Endometrial microvascular endothelial cells (primary cell): ENCODE measurements around the gene CLDND2. TPM values are rescaled to one million over a fixed set of nuclear protein-coding genes. Genes with fewer than 3 reads are reported as not detected.

Source experiments
- in situ Hi-C: cut with HindIII; loops from 2 replicates; pipeline ENCODE4 v1.10.0; 2017; ENCODE audit warnings: low sequenced_read_pairs, low pct_unique_long_range_greater_than_20kb; ENCODE audit errors: inconsistent ontology term
- total RNA-seq: library from RNA; depleted of rRNA; stranded (reverse); fragments of >200 nt; gene quantifications from one replicate; pipeline ENCODE4 v1.2.3, GENCODE V29; 2015; ENCODE audit errors: inconsistent ontology term

The CLDND2 gene
- total RNA-seq, 1 donor from 2014 or later, result not detected

DNA sequence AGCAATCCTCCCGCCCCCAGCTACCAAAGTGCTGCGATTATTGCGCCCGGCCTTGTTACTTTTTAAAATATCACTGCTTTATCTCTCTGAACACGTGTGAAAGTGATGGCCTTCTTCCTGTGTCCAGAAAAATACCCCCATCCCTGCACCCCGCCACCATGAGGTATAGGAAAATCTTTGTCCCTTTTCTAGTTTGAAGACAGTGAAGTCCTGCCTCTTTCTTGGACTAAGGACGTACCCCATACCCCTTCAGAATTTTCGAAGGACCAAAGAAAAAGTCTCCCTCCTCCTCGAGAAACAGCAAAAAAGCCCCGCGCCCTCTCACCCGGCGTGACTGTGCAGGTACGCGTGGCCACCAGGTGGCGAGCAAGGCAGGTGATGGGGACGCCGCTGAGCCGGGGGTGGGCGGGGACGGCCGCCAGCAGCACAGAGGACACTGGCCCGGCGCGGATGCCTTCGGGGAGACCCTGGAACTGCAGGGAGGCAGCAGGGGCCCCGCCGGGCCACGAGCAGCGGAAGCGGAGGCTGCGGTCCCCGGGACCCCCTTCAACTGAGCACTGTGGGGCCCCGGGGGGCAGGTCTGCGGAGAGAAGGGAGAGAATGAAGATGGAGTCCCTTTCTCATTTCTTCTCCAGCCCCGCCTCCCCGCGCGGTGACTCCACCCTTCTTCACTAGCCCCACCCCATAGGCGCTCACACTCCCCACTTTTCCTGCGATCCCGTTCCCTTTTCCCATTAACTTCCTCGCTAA, 30.1 kb downstream of the CLDND2 start:
- in situ Hi-C loops, result no loop called here

DNA sequence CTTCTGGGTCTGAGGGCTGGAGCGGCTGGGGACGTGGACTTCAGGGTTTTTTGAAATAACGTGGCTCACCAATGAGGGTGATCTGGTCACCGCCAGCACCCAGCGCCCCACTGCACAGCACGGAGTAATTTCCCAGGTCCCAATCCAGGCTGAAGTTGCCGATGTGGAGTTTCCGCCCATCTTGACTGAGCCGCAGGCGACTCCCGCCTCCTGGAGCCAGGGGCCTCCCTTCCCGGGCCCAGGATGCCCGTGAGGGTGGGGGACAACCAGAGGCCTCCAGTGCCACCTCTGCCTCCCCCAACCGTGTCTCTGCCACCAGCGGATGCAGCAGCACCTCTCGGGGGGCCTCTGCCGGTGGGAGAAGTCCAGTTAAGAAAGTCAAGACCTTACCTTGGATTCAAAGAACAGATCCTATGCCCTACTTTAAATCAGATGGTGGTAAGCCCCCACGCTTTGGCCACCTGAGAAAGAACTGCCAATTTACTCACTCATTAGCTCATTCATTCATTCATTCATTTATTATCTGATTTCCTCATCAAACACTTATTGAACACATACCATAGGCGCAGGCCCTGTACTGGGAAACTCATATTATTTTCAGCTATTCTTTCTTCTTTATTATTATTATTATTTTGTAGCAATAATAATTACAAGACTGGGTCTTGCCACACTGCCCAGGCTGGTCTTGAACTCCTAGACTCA, 30.8 kb downstream of the CLDND2 start:
- in situ Hi-C loops, result no loop called here

DNA sequence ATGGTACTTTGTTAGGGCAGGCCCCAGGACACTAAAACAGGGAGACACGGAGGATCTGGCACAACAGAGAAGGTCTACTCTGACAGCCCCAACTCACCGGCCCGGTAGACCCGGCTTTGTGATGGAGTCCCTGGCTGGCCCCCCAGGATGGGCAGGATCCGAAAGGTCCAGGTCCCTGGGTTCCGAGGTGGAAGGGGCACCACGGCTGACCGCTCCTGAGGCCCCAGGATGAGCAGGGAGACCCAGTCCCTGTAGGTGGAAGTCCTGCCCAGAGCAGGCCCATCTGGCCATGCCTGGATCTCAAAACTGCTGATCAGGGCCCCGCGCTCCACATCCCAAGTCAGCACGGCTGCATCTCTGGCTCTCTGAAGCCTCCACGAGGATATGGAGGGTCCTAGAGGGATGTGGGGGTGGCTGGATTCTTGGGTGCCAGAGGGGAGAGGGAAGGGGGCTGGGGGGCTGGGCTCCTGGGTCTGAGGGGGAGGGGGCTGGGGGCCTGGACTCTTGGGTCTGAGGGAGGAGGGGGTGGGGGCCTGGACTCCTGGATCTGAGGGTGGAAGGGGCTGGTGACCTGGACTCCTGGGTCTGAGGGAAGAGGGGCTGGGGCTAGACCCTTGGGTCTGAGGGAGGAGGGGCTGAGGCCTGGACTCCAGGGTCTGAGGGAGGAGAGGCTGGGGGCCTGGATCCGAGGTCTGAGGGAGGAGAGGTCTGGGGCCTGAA, 31.5 kb downstream of the CLDND2 start:
- in situ Hi-C loops, result no loop called here

DNA sequence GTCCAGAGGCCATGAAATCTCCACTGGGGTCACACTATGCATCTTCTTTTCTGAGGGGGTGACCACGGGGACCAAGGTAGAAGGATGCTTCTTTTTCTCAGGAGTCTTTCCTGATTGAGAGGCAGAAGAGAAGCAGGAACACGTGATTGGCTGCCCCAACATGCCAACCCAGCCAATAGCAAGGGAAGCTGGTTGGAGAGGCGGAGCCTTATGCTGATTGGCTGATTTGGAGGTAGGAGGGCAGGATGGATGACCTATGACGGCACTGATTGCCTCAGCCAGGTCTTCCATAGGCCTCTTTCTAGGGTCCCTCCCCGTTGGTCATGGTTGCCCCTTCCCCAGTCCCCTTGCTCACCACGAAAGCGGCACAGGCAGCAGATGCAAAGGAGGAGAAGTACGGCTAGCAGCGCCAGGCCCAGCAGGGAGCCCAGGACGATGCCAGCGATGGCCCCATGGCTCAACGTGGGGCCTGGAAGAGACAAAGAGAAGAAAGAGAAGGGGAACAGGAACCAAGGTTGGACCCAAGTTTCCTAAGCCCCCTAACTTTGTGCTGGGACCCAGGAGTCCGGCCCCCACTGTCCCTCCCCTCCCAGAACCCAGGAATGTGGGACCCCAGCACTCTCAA, 34.9 kb downstream of the CLDND2 start:
- in situ Hi-C loops, result no loop called here

DNA sequence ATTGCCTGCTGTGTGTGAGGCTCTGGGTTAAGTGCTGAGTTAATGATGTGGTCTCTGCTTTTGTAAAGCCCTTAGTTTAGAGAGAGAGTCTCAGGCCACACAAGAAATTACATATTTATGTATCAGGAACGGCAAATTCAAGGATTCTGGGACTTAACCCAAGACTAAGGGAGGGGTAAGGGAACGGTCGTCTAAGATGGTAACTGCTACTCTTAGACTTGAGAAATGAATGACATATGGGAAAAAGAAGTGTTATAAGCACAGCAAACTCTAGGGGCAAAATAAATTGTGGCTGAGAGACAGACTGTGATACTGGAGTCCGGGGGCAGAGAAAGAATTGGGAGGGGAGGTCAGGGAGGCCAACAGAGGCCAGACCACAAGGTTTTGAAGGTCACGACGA, 37.1 kb downstream of the CLDND2 start:
- in situ Hi-C loops, result no loop called here

DNA sequence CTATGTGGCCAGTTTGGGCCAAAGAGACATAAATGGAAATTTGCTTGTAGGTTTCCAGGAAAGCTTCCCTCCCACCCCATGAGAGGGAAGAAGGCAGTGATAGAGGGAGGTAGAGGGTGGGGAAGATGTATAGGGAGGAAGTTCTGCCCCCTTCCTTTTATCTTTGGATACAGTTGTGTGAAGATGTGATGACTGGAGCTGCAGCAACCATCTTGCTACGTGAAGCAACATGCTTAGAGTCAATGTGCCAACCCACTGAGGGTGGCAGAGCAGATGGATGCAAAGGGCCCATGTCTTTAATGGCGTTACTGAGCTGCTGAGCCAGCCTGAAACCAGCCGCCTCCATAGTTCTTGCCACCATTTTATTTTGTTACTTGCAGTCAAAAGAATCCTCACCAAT, 37.6 kb downstream of the CLDND2 start:
- in situ Hi-C loops, result no loop called here

DNA sequence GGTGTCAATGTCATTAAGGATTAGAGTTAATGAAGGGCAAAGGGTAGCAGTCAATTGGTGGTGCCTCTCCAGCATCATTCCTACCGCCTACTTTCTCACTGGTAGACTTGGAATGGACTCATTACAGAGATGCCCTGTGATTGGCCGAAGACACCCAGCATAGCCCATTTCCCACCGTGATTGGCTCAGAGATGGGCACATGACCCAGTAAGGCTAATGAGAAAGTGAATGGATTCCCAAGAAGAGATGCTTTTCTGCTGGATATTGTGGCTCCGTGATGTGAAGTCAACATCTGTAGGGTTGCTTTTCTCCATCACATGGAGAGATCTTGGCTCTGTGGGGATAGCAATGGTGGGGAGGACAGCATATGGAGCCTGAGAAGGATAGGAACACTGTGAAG, 38.4 kb downstream of the CLDND2 start:
- in situ Hi-C loops, result no loop called here

DNA sequence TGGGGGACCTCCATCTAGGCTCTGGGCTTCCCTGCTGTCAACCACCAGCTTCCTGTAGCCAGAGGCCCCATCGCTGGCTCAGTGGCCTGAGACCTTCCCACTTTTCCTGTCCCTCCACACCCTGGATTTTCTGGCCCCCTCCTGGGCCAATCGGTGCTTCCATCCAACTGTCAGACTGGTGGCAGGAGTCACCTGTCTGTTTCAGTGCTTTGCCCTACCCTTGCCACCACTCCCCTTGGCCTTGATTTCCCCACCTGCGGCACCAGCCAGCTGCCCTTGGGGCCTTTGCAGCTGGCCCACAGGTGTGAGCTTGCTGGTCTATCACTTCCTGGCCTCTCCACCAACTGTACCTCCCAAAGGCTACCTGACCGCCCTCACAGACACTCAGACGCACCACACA, 39.4 kb downstream of the CLDND2 start:
- in situ Hi-C loops, result no loop called here

DNA sequence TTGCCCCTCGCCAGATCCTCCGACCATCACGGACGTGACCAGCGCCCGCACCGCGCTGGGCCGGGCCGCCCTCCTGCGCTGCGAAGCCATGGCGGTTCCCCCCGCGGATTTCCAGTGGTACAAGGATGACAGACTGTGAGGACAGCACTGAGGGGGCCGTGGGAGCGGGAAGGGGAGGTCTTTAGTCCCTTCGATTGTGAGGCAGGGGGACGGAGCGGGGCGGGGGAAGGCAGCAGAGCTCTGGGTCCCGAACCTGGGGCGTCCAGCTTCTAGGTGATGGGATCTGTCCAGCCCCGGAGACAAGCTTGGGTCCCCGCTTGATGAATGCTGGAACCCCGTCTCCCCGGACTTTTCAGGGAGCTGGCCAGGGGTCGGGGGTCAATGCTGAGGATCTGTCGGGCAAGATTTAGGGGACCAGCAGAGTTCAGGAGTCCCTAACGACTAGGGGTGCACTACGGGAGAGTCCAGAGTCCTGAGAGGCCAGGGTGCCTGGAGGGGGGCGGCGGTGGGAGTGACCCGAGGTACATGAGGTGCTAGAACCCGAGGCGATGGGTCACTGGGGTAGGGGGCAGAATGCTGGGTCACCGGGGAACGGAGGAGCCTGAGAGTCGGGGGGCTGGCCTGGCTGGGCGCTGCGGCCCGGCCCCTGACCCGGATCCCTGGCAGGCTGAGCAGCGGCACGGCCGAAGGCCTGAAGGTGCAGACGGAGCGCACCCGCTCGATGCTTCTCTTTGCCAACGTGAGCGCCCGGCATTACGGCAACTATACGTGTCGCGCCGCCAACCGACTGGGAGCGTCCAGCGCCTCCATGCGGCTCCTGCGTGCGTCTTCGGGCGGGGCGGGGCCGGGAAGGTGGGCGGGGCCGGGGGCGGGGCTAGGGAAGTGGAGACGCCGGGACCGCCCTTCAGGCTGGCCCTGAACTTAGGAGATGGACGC, 41.5 kb downstream of the CLDND2 start:
- in situ Hi-C loops, result no loop called here

DNA sequence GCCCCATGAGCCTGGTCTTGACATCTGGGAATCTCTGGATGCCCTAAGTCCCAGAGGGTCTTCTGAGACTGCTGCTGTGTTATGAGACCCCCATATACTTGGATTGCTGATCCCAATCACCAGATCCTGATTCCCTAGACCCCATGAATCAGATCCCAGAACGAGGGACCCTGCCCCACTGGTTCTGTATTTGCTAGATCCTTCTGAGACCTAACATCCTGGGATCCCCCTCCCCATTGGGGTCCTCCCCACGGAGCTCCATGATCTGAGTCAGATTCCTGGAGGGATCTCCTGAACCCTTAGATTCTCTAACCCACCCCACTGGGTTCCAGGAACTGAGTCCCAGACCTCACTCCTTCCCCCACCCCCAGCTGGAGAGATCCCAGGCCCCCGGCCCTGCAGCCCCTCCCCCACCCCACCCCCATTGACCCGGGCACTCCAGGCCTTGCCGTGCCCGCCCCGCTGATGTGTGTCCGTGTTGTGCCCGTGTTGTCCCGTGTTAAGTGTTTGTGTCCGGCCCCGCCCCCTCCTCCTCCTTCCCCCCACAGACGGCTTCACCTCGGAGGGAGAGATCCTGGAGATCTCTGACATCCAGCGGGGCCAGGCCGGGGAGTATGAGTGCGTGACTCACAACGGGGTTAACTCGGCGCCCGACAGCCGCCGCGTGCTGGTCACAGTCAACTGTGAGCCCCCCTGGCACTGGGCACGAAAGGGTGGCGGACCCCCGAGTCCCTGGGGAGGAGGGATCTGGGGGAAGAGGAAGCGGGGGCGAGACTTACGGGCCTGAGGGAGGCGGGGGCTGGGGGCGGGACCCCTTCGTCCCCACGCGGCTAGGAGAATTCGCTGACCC, 42.4 kb downstream of the CLDND2 start:
- in situ Hi-C loops, result no loop called here

DNA sequence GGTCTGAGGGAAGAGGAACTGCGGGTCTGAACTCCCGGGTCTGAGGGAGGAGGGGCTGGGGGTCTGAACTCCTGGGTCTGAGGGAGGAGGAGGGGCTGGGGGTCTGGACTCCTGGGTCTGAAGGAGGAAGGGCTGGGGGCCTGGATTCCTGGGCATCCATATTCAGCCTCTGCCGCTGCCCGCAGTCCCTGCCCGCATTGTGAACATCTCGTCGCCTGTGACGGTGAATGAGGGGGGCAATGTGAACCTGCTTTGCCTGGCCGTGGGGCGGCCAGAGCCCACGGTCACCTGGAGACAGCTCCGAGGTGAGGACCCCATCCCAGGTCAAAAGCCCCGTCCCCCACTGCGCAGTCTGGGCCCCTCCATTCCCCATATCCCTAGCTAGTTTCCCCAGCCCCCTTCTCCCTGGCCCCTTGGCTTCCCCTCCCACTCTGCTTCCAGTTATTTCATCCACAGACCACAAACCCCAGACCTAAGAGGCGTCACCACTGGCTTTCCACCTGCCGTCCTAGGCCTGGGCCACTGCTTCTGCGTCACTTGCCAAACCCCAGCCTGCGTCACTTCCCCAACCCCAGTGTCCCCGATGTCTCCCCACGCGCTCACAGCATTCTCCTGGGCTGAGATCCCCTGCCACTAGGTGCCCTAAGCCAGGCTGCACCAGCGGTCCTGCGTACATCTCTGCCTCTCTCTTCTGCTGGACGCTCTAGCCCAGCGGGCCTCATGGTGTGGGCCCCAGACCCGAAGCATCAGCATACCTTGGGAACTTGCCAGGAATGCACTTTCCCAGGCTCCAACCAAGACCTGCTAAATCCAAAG, 43.4 kb downstream of the CLDND2 start:
- in situ Hi-C loops, result no loop called here

DNA sequence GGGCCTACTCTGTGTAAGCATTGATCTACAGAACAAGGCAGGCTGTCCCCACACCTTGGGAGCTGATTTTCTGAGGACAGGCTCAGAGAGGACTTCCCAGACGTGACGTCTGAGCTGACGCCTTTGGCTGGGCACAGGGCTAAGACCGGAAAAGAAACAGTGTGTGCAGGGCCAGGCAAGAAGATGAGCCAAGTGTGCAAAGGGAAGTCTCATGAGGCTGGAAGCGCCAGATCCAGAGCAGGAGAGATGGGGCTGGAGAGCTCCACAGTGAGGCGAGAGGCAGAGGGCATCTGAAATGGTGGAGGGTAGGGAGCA, 44.7 kb downstream of the CLDND2 start:
- in situ Hi-C loops, result no loop called here

DNA sequence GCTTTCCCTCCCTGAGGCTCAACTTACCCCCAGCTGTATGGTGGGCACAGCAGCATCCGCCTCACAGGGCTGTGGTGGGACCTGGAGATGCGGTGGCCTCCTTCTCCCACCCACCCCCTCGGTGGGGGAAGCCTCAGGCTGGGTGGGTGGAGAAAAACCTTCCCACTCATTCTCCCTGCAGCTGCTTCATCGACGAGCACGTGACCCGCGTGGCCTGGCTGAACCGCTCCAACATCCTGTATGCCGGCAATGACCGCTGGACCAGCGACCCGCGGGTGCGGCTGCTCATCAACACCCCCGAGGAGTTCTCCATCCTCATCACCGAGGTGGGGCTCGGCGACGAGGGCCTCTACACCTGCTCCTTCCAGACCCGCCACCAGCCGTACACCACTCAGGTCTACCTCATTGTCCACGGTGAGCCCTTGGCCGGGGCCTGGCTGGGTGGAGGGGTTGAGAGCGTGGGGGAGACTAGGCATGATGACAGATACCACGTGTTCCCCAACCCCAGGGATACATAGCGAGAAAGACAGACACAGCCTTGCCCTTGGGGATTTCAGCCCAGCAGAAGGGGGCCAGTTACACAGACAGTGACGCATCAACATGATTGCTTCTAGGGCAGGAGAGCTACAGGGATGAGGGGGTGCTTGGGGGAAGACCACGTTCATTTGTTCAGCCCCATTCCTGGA, 45.2 kb downstream of the CLDND2 start:
- in situ Hi-C loops, result no loop called here

DNA sequence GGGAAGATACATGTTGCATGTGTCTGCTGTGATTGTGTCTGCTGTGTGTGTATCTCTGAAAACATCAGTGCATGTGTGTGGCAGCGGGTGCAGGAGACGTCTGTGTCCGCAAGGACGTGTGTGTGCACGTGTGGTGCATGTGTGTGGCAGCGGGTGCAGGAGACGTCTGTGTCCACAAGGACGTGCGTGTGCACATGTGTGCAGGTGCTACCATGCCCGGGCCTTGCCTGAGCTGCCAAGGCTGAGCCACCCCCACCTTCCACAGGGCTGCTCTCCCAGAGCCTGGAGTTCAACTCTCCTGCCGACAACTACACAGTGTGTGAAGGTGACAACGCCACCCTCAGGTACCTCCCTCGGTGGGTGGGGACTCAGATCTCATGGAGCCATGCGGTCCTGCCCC, 47.0 kb downstream of the CLDND2 start:
- in situ Hi-C loops, result no loop called here

DNA sequence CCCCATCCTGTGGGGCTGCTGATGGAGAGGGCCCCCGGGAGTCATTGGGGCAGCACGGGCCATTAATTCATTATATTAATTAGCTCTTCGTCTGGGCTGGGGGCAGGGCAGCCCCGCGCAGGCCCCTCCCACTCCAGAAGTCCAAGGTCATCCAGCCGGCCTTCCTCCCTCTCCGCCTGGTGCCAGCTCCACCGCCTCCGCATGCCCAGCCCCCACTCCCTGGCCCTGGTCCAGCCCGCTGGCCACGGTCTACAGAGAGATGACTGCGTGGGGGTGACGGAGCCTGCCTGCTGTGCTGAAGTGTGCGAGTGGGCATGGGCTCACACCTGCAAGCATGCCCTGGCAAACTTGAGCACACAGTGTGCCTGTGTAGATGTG, 48.5 kb downstream of the CLDND2 start:
- in situ Hi-C loops, result no loop called here

DNA sequence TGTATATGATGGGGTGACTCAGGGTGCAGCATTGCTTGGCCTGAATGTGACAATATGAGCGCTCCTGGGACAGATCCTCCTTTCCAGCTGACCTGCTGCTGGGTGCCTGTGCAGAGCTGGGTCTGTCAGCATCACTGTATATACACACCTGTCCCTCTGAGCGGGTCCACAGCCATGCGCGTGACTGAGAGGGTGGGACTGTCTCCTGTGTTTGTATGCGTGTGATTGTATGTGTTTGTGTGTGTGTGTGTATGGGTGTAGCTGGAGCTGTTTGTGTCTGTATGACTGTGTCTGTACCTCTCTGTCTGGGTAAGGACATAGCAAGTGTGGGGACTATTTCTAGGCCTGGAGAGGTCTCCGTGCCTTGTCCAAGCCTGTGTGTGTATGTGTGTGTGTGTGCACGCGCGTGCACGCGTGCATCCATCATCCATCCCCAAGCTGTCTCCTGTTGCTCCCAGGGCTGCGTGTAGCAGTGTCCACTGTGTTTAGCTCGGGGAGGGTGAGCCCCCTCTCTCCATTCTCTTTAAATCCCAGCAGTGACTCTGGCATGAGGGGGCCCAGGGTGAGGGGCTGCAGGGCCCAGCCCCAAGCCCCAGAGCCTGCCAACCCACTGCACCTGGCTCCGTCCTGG, 49.0 kb downstream of the CLDND2 start:
- in situ Hi-C loops, result no loop called here
